LNCAP (cell line): ENCODE measurements around the gene MAP3K13.

Experiments
- TF ChIP-seq, protein P1 (sequence below): fragments of 450-650 bp; IDR thresholded peaks from 2 replicates; pipeline ENCODE4 v1.5.1; 2017; ENCODE audit warnings: mild to moderate bottlenecking

Gene MAP3K13

GRCh38 chr3:185444329-185444728 lies 81.4 kb downstream of the MAP3K13 start:
- TF ChIP-seq, protein P1, sequence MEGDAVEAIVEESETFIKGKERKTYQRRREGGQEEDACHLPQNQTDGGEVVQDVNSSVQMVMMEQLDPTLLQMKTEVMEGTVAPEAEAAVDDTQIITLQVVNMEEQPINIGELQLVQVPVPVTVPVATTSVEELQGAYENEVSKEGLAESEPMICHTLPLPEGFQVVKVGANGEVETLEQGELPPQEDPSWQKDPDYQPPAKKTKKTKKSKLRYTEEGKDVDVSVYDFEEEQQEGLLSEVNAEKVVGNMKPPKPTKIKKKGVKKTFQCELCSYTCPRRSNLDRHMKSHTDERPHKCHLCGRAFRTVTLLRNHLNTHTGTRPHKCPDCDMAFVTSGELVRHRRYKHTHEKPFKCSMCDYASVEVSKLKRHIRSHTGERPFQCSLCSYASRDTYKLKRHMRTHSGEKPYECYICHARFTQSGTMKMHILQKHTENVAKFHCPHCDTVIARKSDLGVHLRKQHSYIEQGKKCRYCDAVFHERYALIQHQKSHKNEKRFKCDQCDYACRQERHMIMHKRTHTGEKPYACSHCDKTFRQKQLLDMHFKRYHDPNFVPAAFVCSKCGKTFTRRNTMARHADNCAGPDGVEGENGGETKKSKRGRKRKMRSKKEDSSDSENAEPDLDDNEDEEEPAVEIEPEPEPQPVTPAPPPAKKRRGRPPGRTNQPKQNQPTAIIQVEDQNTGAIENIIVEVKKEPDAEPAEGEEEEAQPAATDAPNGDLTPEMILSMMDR = no peak

DNA sequence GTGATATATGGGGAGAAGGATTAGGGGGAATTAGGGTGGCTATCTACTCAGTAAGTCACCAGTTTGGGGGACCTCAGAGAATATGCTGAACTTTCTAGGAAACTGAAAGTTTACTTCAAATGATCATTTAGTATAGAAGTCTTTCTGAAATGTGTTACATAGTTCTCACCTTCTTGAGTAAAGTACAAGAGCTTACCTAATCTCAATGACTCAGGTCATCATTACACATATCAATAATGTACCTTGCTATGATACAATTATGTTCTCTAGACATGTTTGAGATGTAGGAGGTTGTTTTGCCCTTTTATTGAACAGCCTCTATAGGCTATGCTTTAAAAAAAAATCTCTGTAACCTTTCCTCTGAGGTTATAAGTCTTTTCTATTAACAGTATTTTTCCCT lies 85.2 kb downstream of the MAP3K13 start:
- TF ChIP-seq, protein P1 = no peak

GRCh38 chr3:185457376-185457775 lies 94.4 kb downstream of the MAP3K13 start:
- TF ChIP-seq, protein P1 = no peak

GRCh38 chr3:185460309-185460708 lies 97.4 kb downstream of the MAP3K13 start:
- TF ChIP-seq, protein P1 = no peak

- TF ChIP-seq, protein P1 = peak; percentile 60; the same call in 1 of the 2 replicates
These were observed 97.9 kb downstream of the MAP3K13 start for GRCh38 chr3:185460719-185461350.

- TF ChIP-seq, protein P1 = no peak
These were observed 102.5 kb downstream of the MAP3K13 start for GRCh38 chr3:185465471-185465870.

DNA sequence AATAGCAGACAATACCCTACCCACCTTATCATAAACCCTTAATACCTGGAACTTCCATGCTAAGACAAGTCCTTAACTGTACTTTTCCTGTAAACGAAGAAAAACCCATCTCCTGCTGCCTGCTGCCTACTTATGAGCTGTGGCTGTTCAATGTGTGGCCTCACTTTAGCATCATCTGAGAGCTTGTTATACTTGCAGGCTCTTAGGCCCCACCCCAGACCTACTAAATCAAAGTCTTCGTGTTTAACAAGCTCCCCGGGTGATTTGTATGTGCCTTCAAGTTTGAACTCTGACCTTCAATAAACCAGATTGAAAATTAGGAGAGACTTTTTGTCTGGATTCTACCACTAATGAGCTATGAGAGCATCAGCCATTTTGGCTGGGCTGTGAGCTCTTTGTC lies 106.6 kb downstream of the MAP3K13 start:
- TF ChIP-seq, protein P1 = no peak

GRCh38 chr3:185470323-185470722 lies 107.4 kb downstream of the MAP3K13 start:
- TF ChIP-seq, protein P1 = no peak
